HEK293 (cell line): Measurements from ENCODE around the gene HARBI1.

Experiments used
- CTCF ChIA-PET: fragments of 350-600 bp; formaldehyde crosslinking; extraction: SDS; loops from one replicate; lab custom pipeline; 2021; ENCODE audit warnings: antibody characterized with exemption; lab: Yijun Ruan, JAX
- POLR2A ChIA-PET: fragments of 300-600 bp; formaldehyde crosslinking; extraction: SDS; loops from one replicate; lab custom pipeline; 2020; ENCODE audit warnings: antibody characterized with exemption, inconsistent platforms; lab: Yijun Ruan, JAX
- H3K27ac ChIP-seq: fragments of 200-500 bp; sonication (Bioruptor generic); 2 replicates; pipeline ENCODE4 v1.5.1; 2014; ENCODE audit warnings: low read depth, low read length, control low read depth, inconsistent platforms; ENCODE audit errors: extremely low read depth
- H3K36me3 ChIP-seq, 2 experiments: fragments of 200-500 bp in 1 of 2; sonication (Bioruptor generic) in 1 of 2; 1 replicate in 1 of 2; 2 replicates in 1 of 2; pipeline ENCODE4 v1.5.1; 2014 to 2017; ENCODE audit warnings: inconsistent platforms in 2 of 2, low read length in 2 of 2; ENCODE audit not compliant: control insufficient read depth in 2 of 2, insufficient read depth in 1 of 2
- H3K4me1 ChIP-seq: fragments of 200-500 bp; sonication (Bioruptor generic); 2 replicates; pipeline ENCODE4 v1.5.1; 2014; ENCODE audit warnings: mild to moderate bottlenecking, low read length, inconsistent platforms; ENCODE audit not compliant: control insufficient read depth, insufficient read depth
- H3K4me3 ChIP-seq: 2 replicates; pipeline ENCODE4 v1.5.1; 2011; ENCODE audit warnings: low read depth, mild to moderate bottlenecking, control low read depth, low read length, moderate library complexity
- H3K9me3 ChIP-seq: fragments of 200-500 bp; sonication (Bioruptor generic); 2 replicates; pipeline ENCODE4 v1.5.1; 2014; ENCODE audit warnings: low read depth, low read length, inconsistent platforms; ENCODE audit not compliant: control insufficient read depth, insufficient read depth
- BCL11B ChIP-seq: fragments of 450-650 bp; formaldehyde crosslinking; IDR thresholded peaks from 2 replicates; pipeline ENCODE4 v1.5.1; 2016; ENCODE audit warnings: low read depth, missing biosample characterization, missing genetic modification characterization
- GLI2 ChIP-seq: fragments of 450-650 bp; formaldehyde crosslinking; IDR thresholded peaks from 2 replicates; pipeline ENCODE4; 2017; ENCODE audit warnings: missing biosample characterization, missing genetic modification characterization, low read depth, borderline replicate concordance
- GLI4 ChIP-seq: fragments of 450-650 bp; formaldehyde crosslinking; IDR thresholded peaks from 2 replicates; pipeline ENCODE4 v1.5.1; 2016; ENCODE audit warnings: missing biosample characterization, missing genetic modification characterization
- HOXD13 ChIP-seq: sonication (generic); formaldehyde crosslinking; IDR thresholded peaks from 2 replicates; pipeline ENCODE4 v1.8.0; 2022; ENCODE audit warnings: missing genetic modification reagents, borderline replicate concordance
- SP2 ChIP-seq: fragments of 450-650 bp; formaldehyde crosslinking; IDR thresholded peaks from 2 replicates; pipeline ENCODE4 v1.5.1; 2016; ENCODE audit warnings: missing biosample characterization, missing genetic modification characterization
- ZBTB1 ChIP-seq: fragments of 450-650 bp; formaldehyde crosslinking; IDR thresholded peaks from 2 replicates; pipeline ENCODE4 v1.5.1; 2016; ENCODE audit warnings: missing biosample characterization, missing genetic modification characterization
- ZFHX2 ChIP-seq: fragments of 450-650 bp; formaldehyde crosslinking; conservative IDR thresholded peaks from 2 replicates; pipeline ENCODE4 v1.5.1; 2016; ENCODE audit warnings: missing biosample characterization, missing genetic modification characterization
- ZFP37 ChIP-seq: fragments of 450-650 bp; formaldehyde crosslinking; IDR thresholded peaks from 2 replicates; pipeline ENCODE4 v1.5.1; 2016; ENCODE audit warnings: missing biosample characterization, missing genetic modification characterization
- ZNF174 ChIP-seq: fragments of 450-650 bp; formaldehyde crosslinking; IDR thresholded peaks from 2 replicates; pipeline ENCODE4 v1.5.0; 2017; ENCODE audit warnings: missing biosample characterization, mild to moderate bottlenecking, missing genetic modification characterization
- ZNF202 ChIP-seq: fragments of 450-650 bp; formaldehyde crosslinking; IDR thresholded peaks from 2 replicates; pipeline ENCODE4 v1.5.1; 2016; ENCODE audit warnings: missing biosample characterization, missing genetic modification characterization, borderline replicate concordance
- ZNF274 ChIP-seq, 2 experiments: fragments of 200-500 bp in 1 of 2; fragments of 450-650 bp in 1 of 2; sonication (Bioruptor generic) in 1 of 2; formaldehyde crosslinking in 1 of 2; IDR thresholded peaks; 2 replicates each; pipeline versions ENCODE4 v1.5.1 to v1.6.1; 2014 to 2016; ENCODE audit warnings: borderline replicate concordance in 1 of 2, inconsistent platforms in 1 of 2, low read length in 1 of 2, missing biosample characterization in 1 of 2, missing genetic modification characterization in 1 of 2
- ZNF366 ChIP-seq: fragments of 450-650 bp; formaldehyde crosslinking; conservative IDR thresholded peaks from 2 replicates; pipeline ENCODE4 v1.5.1; 2016; ENCODE audit warnings: missing biosample characterization, missing genetic modification characterization
- ZNF404 ChIP-seq: fragments of 450-650 bp; formaldehyde crosslinking; IDR thresholded peaks from 2 replicates; pipeline ENCODE4 v1.5.1; 2017; ENCODE audit warnings: missing biosample characterization, missing genetic modification characterization
- ZNF530 ChIP-seq: fragments of 450-650 bp; formaldehyde crosslinking; IDR thresholded peaks from 2 replicates; pipeline ENCODE4 v1.5.1; 2016; ENCODE audit warnings: low read depth, missing biosample characterization, missing genetic modification characterization
- ZNF560 ChIP-seq: fragments of 450-650 bp; formaldehyde crosslinking; IDR thresholded peaks from 2 replicates; pipeline ENCODE4 v1.5.1; 2017; ENCODE audit warnings: missing biosample characterization, missing genetic modification characterization, borderline replicate concordance
- ZNF623 ChIP-seq: fragments of 450-650 bp; formaldehyde crosslinking; IDR thresholded peaks from 2 replicates; pipeline ENCODE4 v1.5.1; 2016; ENCODE audit warnings: missing biosample characterization, missing genetic modification characterization
- ZNF654 ChIP-seq: fragments of 450-650 bp; formaldehyde crosslinking; IDR thresholded peaks from 2 replicates; pipeline ENCODE4 v1.5.1; 2016; ENCODE audit warnings: low read depth, missing biosample characterization, missing genetic modification characterization
- ZNF747 ChIP-seq: fragments of 450-650 bp; formaldehyde crosslinking; IDR thresholded peaks from 2 replicates; pipeline ENCODE4 v1.5.1; 2016; ENCODE audit warnings: missing biosample characterization, missing genetic modification characterization
- ZNF777 ChIP-seq: fragments of 450-650 bp; formaldehyde crosslinking; IDR thresholded peaks from 2 replicates; pipeline ENCODE4 v1.5.1; 2017; ENCODE audit warnings: missing biosample characterization, missing genetic modification characterization, borderline replicate concordance
- ZNF785 ChIP-seq: fragments of 450-650 bp; formaldehyde crosslinking; IDR thresholded peaks from 2 replicates; pipeline ENCODE4 v1.5.1; 2016; ENCODE audit warnings: missing biosample characterization, missing genetic modification characterization
- ZNF792 ChIP-seq: fragments of 450-650 bp; formaldehyde crosslinking; IDR thresholded peaks from 2 replicates; pipeline ENCODE4 v1.5.1; 2016; ENCODE audit warnings: missing biosample characterization, missing genetic modification characterization
- ZNF830 ChIP-seq: fragments of 450-650 bp; IDR thresholded peaks from 2 replicates; pipeline ENCODE4 v1.5.0; 2018; ENCODE audit warnings: missing biosample characterization, missing genetic modification characterization, low read depth, mild to moderate bottlenecking, moderate library complexity
- TF ChIP-seq, protein P1 (sequence below): fragments of 450-650 bp; formaldehyde crosslinking; IDR thresholded peaks from 2 replicates; pipeline ENCODE4 v1.5.1; 2016; ENCODE audit warnings: missing biosample characterization, missing genetic modification characterization
- TF ChIP-seq, protein P2 (sequence below): fragments of 450-650 bp; formaldehyde crosslinking; IDR thresholded peaks from 2 replicates; pipeline ENCODE4 v1.5.1; 2016; ENCODE audit warnings: missing biosample characterization, missing genetic modification characterization
- TF ChIP-seq, protein P3 (sequence below): fragments of 450-650 bp; formaldehyde crosslinking; IDR thresholded peaks from 2 replicates; pipeline ENCODE4 v1.5.1; 2016; ENCODE audit warnings: missing biosample characterization, missing genetic modification characterization, low read depth
- TF ChIP-seq, protein P4 (sequence below): fragments of 450-650 bp; formaldehyde crosslinking; conservative IDR thresholded peaks from 2 replicates; pipeline ENCODE4 v1.5.1; 2016; ENCODE audit warnings: low read depth, missing biosample characterization, missing genetic modification characterization

The HARBI1 gene

DNA sequence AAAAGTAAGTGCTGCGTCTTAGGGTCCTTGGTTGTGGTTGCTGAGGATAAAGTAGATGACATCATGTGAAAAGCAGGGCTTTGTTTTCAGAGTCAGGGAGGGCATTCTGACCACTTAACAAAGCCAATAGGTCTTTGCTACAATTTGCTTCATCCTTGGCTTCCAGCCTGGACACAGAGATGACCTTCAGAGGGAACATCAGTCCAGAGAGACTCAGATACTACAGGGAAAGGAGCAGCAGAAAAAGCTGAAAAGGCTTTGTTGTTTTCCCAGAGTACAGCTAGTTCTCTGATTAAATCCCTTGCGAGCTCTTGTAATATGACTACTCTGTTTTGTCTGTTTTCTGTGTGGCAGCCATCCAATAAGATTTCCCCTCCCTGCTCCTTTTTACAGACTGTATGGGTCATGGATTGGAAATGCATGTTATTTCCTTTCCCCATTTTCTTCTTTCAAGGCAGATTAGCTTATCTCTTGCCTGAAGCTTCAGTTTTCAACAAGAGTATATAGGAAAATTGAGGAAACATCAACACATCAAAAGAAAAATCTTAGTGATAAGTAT lies 32.2 kb upstream of the HARBI1 start (continued):
- TF ChIP-seq ZNF623 (tag by site-specific recombination) = no peak
- no peak for TF ChIP-seq ZNF202 (tag by site-specific recombination)
- no peak for TF ChIP-seq ZNF274 (IDR thresholded peaks at IDR 0.05; ENCODE audit: low read length)
- no peak for TF ChIP-seq ZNF274 (tag by site-specific recombination; IDR thresholded peaks at IDR 0.05; ENCODE audit: borderline replicate concordance)
- no peak for TF ChIP-seq SP2 (tag by site-specific recombination)
- TF ChIP-seq, protein P1, sequence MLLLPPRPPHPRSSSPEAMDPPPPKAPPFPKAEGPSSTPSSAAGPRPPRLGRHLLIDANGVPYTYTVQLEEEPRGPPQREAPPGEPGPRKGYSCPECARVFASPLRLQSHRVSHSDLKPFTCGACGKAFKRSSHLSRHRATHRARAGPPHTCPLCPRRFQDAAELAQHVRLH (tag by site-specific recombination) = no peak

DNA sequence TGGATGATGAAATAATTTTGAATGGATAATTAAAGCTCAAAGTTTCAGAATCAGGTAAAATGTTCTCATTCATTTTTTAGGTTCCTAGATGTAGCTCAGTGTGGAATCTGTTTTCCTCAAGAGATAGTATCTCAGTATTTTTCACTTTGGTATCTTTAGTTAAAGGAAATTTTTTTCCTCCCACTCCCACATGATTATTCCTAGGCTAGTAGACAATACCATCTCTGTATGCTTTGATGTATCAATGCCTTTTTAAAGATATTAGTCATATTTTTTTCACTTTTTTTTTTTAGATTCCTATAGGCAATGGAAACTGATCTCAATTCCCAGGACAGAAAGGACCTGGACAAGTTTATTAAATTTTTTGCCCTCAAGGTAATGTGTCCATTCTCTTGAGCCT lies 27.0 kb upstream of the HARBI1 start:
- Histone ChIP-seq H3K36me3 (peaks cover 0 to 53% of the 10 kb centered on the region in 2 experiments), H3K9me3 (no peaks in the 10 kb centered on the region), H3K27ac (no peak overlapping the region), H3K4me3 (no peak overlapping the region), H3K4me1 (no peaks in the 10 kb centered on the region)
- POLR2A ChIA-PET = no interaction called here
- CTCF ChIA-PET = interaction anchor here (0.6 to 1.3 kb wide), 2 partner anchors 26 to 255 kb away, joined by 3 to 5 read pairs; no protein-coding TSS in a partner anchor
- TF ChIP-seq ZNF654 (tag by site-specific recombination) (no peak), ZNF174 (tag by site-specific recombination) (no peak), ZNF747 (tag by site-specific recombination) (no peak), ZNF560 (no peak), ZNF830 (tag by site-specific recombination) (no peak)
- TF ChIP-seq, protein P2, sequence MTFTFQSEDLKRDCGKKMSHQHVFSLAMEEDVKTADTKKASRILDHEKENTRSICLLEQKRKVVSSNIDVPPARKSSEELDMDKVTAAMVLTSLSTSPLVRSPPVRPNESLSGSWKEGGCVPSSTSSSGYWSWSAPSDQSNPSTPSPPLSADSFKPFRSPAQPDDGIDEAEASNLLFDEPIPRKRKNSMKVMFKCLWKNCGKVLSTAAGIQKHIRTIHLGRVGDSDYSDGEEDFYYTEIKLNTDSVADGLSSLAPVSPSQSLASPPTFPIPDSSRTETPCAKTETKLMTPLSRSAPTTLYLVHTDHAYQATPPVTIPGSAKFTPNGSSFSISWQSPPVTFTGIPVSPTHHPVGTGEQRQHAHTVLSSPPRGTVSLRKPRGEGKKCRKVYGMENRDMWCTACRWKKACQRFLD = no peak

DNA sequence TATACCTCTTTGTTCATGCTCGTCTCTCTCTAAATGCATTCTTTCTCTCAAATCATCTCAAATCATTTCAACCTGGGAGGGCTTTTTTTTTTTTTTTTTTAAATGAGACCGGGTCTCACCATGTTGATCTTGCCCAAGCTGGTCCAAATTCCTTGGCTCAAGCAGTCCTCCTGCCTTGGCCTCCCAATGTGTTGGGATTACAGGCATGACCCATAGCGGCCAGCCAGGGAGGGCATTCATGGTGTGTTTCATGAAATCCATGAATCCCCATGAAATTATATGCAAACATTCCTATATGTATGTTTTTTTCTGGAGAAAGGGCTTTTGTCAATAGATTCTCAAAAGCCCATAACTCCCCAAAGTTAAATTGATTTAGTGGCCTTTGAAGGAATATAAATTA lies 26.5 kb upstream of the HARBI1 start:
- CTCF ChIA-PET = interaction anchor here (0.6 to 1.3 kb wide), 2 partner anchors 25 to 714 kb away, joined by 5 to 9 read pairs; no protein-coding TSS in a partner anchor

More for the DNA sequence above, 26.5 kb upstream of the HARBI1 start:
- H3K9me3 ChIP-seq = no peaks in the 10 kb centered on the region
- H3K27ac ChIP-seq = no peak overlapping the region
- H3K4me3 ChIP-seq = no peak overlapping the region
- POLR2A ChIA-PET = no interaction called here
- peaks cover 0 to 53% of the 10 kb centered on the region in 2 experiments for H3K36me3 ChIP-seq
- TF ChIP-seq ZNF530 = no peak
- TF ChIP-seq ZNF792 = no peak
- TF ChIP-seq GLI2 (tag by site-specific recombination) = no peak
- no peak for TF ChIP-seq ZFP37 (tag by site-specific recombination)
- no peak for TF ChIP-seq GLI4 (tag by site-specific recombination)
- TF ChIP-seq ZNF404 (tag by site-specific recombination) = no peak
- TF ChIP-seq ZNF777 = no peak
- no peak for TF ChIP-seq ZNF785 (tag by site-specific recombination)
- TF ChIP-seq ZNF366 (tag by site-specific recombination) = no peak
- no peak for TF ChIP-seq ZFHX2 (tag by site-specific recombination)
- TF ChIP-seq ZBTB1 = no peak
- TF ChIP-seq, protein P3, sequence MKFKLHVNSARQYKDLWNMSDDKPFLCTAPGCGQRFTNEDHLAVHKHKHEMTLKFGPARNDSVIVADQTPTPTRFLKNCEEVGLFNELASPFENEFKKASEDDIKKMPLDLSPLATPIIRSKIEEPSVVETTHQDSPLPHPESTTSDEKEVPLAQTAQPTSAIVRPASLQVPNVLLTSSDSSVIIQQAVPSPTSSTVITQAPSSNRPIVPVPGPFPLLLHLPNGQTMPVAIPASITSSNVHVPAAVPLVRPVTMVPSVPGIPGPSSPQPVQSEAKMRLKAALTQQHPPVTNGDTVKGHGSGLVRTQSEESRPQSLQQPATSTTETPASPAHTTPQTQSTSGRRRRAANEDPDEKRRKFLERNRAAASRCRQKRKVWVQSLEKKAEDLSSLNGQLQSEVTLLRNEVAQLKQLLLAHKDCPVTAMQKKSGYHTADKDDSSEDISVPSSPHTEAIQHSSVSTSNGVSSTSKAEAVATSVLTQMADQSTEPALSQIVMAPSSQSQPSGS (tag by site-specific recombination) = no peak
- TF ChIP-seq BCL11B = no peak
- TF ChIP-seq, protein P4, sequence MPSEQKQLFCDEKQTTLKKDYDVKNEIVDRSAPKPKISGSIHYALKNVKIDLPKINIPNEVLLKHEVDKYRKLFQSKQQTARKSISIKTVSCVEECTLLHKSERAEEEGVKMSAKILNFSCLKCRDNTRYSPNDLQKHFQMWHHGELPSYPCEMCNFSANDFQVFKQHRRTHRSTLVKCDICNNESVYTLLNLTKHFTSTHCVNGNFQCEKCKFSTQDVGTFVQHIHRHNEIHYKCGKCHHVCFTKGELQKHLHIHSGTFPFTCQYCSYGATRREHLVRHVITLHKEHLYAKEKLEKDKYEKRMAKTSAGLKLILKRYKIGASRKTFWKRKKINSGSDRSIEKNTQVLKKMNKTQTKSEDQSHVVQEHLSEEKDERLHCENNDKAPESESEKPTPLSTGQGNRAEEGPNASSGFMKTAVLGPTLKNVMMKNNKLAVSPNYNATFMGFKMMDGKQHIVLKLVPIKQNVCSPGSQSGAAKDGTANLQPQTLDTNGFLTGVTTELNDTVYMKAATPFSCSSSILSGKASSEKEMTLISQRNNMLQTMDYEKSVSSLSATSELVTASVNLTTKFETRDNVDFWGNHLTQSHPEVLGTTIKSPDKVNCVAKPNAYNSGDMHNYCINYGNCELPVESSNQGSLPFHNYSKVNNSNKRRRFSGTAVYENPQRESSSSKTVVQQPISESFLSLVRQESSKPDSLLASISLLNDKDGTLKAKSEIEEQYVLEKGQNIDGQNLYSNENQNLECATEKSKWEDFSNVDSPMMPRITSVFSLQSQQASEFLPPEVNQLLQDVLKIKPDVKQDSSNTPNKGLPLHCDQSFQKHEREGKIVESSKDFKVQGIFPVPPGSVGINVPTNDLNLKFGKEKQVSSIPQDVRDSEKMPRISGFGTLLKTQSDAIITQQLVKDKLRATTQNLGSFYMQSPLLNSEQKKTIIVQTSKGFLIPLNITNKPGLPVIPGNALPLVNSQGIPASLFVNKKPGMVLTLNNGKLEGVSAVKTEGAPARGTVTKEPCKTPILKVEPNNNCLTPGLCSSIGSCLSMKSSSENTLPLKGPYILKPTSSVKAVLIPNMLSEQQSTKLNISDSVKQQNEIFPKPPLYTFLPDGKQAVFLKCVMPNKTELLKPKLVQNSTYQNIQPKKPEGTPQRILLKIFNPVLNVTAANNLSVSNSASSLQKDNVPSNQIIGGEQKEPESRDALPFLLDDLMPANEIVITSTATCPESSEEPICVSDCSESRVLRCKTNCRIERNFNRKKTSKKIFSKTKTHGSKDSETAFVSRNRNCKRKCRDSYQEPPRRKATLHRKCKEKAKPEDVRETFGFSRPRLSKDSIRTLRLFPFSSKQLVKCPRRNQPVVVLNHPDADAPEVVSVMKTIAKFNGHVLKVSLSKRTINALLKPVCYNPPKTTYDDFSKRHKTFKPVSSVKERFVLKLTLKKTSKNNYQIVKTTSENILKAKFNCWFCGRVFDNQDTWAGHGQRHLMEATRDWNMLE (tag by site-specific recombination) = no peak
- TF ChIP-seq HOXD13 (CRISPR knock-in tag) = no peak
- no peaks in the 10 kb centered on the region for H3K4me1 ChIP-seq
